Astrocyte (in vitro differentiated cells and primary cell): Measurements from ENCODE around the gene BLOC1S4. TPM values are rescaled to one million over a fixed set of nuclear protein-coding genes. Genes with fewer than 3 reads are reported as not detected.

Experiments
- DNase-seq: peaks from one replicate; pipeline ENCODE4 v3.0.0-alpha.2; 2010; ENCODE audit warnings: low read depth
- FAIRE-seq: peaks from 2 replicates; lab custom pipeline; 2011; peaks lifted over from hg19 to GRCh38; lab: Jason Lieb, UNC
- H2AFZ ChIP-seq: 2 replicates; pipeline ENCODE4 v1.6.0; 2012; ENCODE audit warnings: low read depth, low read length, inconsistent platforms
- H3K27ac ChIP-seq: 2 replicates; pipeline ENCODE4 v1.5.1; 2011; ENCODE audit warnings: low read depth, low read length, inconsistent platforms
- H3K27me3 ChIP-seq: 2 replicates; pipeline ENCODE4 v1.6.0; 2011; ENCODE audit warnings: low read length, inconsistent platforms; ENCODE audit not compliant: insufficient read depth
- H3K36me3 ChIP-seq: 2 replicates; pipeline ENCODE4 v1.5.1; 2011; ENCODE audit warnings: low read length, inconsistent platforms; ENCODE audit not compliant: insufficient read depth
- H3K4me1 ChIP-seq: 2 replicates; pipeline ENCODE4 v1.5.1; 2011; ENCODE audit warnings: low read length, inconsistent platforms; ENCODE audit not compliant: insufficient read depth
- H3K4me2 ChIP-seq: 2 replicates; pipeline ENCODE4 v1.6.0; 2012; ENCODE audit warnings: low read length, inconsistent platforms
- H3K4me3 ChIP-seq: 2 replicates; pipeline ENCODE4 v1.5.1; 2011; ENCODE audit warnings: low read depth, mild to moderate bottlenecking, low read length, inconsistent platforms; ENCODE audit not compliant: insufficient read depth
- H3K79me2 ChIP-seq: 2 replicates; pipeline ENCODE4 v1.6.0; 2012; ENCODE audit warnings: mild to moderate bottlenecking, low read length, inconsistent platforms; ENCODE audit not compliant: insufficient read depth
- H3K9ac ChIP-seq: 2 replicates; pipeline ENCODE4 v1.6.0; 2012; ENCODE audit warnings: mild to moderate bottlenecking, low read length, inconsistent platforms
- H3K9me3 ChIP-seq: 2 replicates; pipeline ENCODE4 v1.5.1; 2012; ENCODE audit warnings: low read depth, mild to moderate bottlenecking, low read length, inconsistent platforms; ENCODE audit not compliant: insufficient read depth
- H4K20me1 ChIP-seq: 2 replicates; pipeline ENCODE4 v1.6.0; 2012; ENCODE audit warnings: low read length, inconsistent platforms; ENCODE audit not compliant: insufficient read depth
- H3K27ac Mint-ChIP-seq: one replicate; pipeline ENCODE4 v1.8.0; 2021; ENCODE audit warnings: mild to moderate bottlenecking, mixed read lengths; ENCODE audit not compliant: unreplicated experiment
- H3K27me3 Mint-ChIP-seq: one replicate; pipeline ENCODE4 v1.8.0; 2021; ENCODE audit warnings: low read depth, mixed read lengths; ENCODE audit not compliant: unreplicated experiment
- H3K36me3 Mint-ChIP-seq: one replicate; pipeline ENCODE4 v1.8.0; 2021; ENCODE audit warnings: low read depth, mixed read lengths; ENCODE audit not compliant: unreplicated experiment
- H3K4me1 Mint-ChIP-seq: one replicate; pipeline ENCODE4 v1.8.0; 2021; ENCODE audit warnings: low read depth, mixed read lengths; ENCODE audit not compliant: unreplicated experiment
- H3K4me3 Mint-ChIP-seq: one replicate; pipeline ENCODE4 v1.8.0; 2021; ENCODE audit warnings: mild to moderate bottlenecking, moderate library complexity, mixed read lengths; ENCODE audit not compliant: unreplicated experiment
- H3K9me3 Mint-ChIP-seq: one replicate; pipeline ENCODE4 v1.8.0; 2021; ENCODE audit warnings: mild to moderate bottlenecking, mixed read lengths; ENCODE audit not compliant: unreplicated experiment
- EZH2 ChIP-seq: IDR thresholded peaks from 2 replicates; pipeline ENCODE4 v1.6.1; 2012; ENCODE audit warnings: mild to moderate bottlenecking, low read length, inconsistent platforms; ENCODE audit not compliant: insufficient read depth
- total RNA-seq: library from RNA; stranded (reverse); gene quantifications from 2 replicates; pipeline ENCODE4 v1.2.1, GENCODE V29; 2021
- TF ChIP-seq, protein P1 (sequence below): IDR thresholded peaks from 2 replicates; pipeline ENCODE4 v1.5.1; 2011; ENCODE audit warnings: low read depth, mild to moderate bottlenecking, inconsistent platforms, low read length, moderate library complexity; ENCODE audit not compliant: insufficient read depth

Gene BLOC1S4
- total RNA-seq, 1 donor from 2014 or later = 20.9 TPM

DNA sequence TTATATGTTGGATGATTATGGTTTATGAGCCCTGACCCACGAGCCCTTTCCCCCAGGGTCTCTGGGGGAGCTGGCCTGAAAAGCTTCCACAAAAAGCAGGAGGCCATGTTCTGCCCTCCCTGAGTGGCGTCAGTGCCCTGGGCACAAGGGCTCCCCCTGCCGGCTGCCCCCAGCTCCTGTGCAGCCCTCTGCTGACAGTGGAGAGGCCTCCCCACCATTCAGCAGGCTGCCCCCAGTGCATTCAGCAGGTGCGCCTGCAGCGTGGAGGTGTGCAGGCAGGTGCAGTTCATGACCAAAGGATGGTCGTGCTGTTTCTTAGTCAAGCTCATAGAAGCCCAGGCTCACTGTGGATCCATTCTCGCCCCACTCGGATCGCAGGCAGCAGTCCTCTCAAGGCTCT lies 34.8 kb upstream of the BLOC1S4 start:
- no peak for TF ChIP-seq EZH2
- TF ChIP-seq, protein P1, sequence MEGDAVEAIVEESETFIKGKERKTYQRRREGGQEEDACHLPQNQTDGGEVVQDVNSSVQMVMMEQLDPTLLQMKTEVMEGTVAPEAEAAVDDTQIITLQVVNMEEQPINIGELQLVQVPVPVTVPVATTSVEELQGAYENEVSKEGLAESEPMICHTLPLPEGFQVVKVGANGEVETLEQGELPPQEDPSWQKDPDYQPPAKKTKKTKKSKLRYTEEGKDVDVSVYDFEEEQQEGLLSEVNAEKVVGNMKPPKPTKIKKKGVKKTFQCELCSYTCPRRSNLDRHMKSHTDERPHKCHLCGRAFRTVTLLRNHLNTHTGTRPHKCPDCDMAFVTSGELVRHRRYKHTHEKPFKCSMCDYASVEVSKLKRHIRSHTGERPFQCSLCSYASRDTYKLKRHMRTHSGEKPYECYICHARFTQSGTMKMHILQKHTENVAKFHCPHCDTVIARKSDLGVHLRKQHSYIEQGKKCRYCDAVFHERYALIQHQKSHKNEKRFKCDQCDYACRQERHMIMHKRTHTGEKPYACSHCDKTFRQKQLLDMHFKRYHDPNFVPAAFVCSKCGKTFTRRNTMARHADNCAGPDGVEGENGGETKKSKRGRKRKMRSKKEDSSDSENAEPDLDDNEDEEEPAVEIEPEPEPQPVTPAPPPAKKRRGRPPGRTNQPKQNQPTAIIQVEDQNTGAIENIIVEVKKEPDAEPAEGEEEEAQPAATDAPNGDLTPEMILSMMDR = no peak
- FAIRE-seq = no peak
- no peak overlapping the region for H3K27ac ChIP-seq
- peaks cover 2% of the 10 kb centered on the region for H3K4me1 ChIP-seq
- H3K27me3 ChIP-seq = no peaks in the 10 kb centered on the region
- H2AFZ ChIP-seq = no peak overlapping the region
- no peak overlapping the region for H3K4me3 ChIP-seq
- Mint-ChIP-seq H3K27ac (no peak overlapping the region), H3K4me3 (no peak overlapping the region), H3K27me3 (no peaks in the 10 kb centered on the region), H3K9me3 (peaks cover 7% of the 10 kb centered on the region), H3K36me3 (peaks cover 25% of the 10 kb centered on the region), H3K4me1 (peaks cover 14% of the 10 kb centered on the region)
- H3K4me2 ChIP-seq = no peak overlapping the region
- H3K9me3 ChIP-seq = no peaks in the 10 kb centered on the region
- H4K20me1 ChIP-seq = peaks cover 27% of the 10 kb centered on the region
- DNase-seq = no peak
- H3K79me2 ChIP-seq = peaks cover 17% of the 10 kb centered on the region
- H3K36me3 ChIP-seq = no peaks in the 10 kb centered on the region
- no peak overlapping the region for H3K9ac ChIP-seq

DNA sequence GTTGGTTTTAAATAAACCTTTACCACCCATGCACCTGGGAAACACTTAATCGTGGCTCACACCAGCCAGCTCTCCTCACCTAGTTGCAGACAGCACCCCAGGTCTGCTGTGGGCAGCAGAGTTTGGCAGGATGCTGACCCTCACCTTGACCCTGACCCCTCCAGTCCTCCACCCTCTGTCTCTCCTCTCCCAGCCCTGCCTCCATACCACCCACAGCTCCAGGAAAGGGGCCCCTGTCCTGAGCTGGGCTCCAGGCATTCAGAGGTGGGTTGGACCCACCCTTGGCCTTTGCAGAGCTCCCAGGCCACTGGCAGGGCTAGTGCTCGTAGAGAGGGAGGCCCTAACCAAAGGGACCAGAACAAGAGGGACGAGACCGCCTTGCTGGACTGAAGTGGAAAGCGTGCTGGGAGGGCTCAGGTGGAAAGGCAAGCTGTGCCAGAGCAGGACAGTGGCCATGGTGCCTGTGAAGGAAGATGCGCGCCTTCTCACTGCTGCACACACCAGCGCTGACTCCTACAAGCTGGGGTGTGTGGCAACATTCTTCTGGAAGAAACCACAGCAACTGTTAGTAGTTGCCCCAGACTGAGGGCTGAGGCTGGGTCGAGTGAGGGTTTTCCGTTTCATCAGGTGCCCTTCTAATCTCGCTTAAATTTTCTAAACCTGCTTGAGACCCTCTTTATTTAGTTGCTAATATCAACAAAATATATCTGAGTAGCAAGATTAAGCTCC lies 32.9 kb upstream of the BLOC1S4 start:
- Mint-ChIP-seq H3K9me3 (peaks cover 7% of the 10 kb centered on the region), H3K36me3 (peaks cover 22% of the 10 kb centered on the region), H3K4me1 (peaks cover 8% of the 10 kb centered on the region), H3K27ac (no peak overlapping the region), H3K27me3 (no peaks in the 10 kb centered on the region), H3K4me3 (no peak overlapping the region)
- no peak for FAIRE-seq
- TF ChIP-seq, protein P1 = no peak
- TF ChIP-seq EZH2 = no peak
- H3K27ac ChIP-seq = no peak overlapping the region
- H3K4me1 ChIP-seq = peaks cover 2% of the 10 kb centered on the region
- H2AFZ ChIP-seq = no peak overlapping the region
- H3K4me3 ChIP-seq = no peak overlapping the region
- no peak overlapping the region for H3K9ac ChIP-seq
- H3K9me3 ChIP-seq = no peaks in the 10 kb centered on the region
- H4K20me1 ChIP-seq = peaks cover 14% of the 10 kb centered on the region
- H3K4me2 ChIP-seq = no peak overlapping the region
- H3K27me3 ChIP-seq = no peaks in the 10 kb centered on the region
- peaks cover 5% of the 10 kb centered on the region for H3K79me2 ChIP-seq
- DNase-seq = no peak
- no peaks in the 10 kb centered on the region for H3K36me3 ChIP-seq

DNA sequence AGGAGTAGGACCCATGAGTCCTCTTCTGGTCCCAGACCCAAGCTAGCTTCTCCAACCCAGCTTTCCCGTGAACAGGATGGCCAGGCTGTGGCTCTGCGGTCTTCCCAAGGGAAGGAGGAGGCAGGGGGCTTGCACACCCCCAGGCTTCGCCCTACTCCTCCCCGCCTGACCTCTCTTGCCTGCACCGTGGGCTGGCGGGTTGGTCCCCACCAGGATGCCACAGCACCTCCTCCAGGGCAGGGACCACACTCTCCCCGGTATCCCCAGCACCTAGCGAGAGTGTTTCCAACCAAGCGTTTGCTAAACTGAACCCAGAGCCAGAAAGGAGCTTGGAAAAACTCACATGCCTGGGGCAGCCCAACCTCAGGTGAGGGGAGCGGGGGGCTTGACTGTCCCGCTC lies 31.3 kb upstream of the BLOC1S4 start:
- no peak overlapping the region for H3K4me2 ChIP-seq
- Mint-ChIP-seq H3K4me3 (no peak overlapping the region), H3K27me3 (no peaks in the 10 kb centered on the region), H3K9me3 (peaks cover 7% of the 10 kb centered on the region), H3K4me1 (peaks cover 23% of the 10 kb centered on the region), H3K36me3 (peaks cover 16% of the 10 kb centered on the region), H3K27ac (no peak overlapping the region)
- DNase-seq (no peak), FAIRE-seq (no peak)
- H3K4me1 ChIP-seq = peaks cover 18% of the 10 kb centered on the region
- no peak overlapping the region for H3K27ac ChIP-seq
- H4K20me1 ChIP-seq = peaks cover 3% of the 10 kb centered on the region
- H3K79me2 ChIP-seq = no peaks in the 10 kb centered on the region
- no peak for TF ChIP-seq EZH2
- TF ChIP-seq, protein P1 = no peak
- no peaks in the 10 kb centered on the region for H3K9me3 ChIP-seq
- H3K4me3 ChIP-seq = no peak overlapping the region
- no peaks in the 10 kb centered on the region for H3K36me3 ChIP-seq
- H3K27me3 ChIP-seq = no peaks in the 10 kb centered on the region
- H2AFZ ChIP-seq = no peak overlapping the region
- no peak overlapping the region for H3K9ac ChIP-seq
